HL-60 (cell line): ENCODE data around the gene LIN37.

Experiments used
- DNase-seq, 2 experiments: peaks; one replicate each; pipeline ENCODE4 v3.0.0-alpha.2; 2010 to 2020; ENCODE audit warnings: low read depth in 1 of 2, low spot score in 1 of 2
- H3K27ac ChIP-seq: fragments of 250-450 bp; sonication (Bioruptor Pico); replicated peaks from 2 replicates; pipeline ENCODE4 v1.5.1; 2020; ENCODE audit warnings: mild to moderate bottlenecking, moderate library complexity
- H3K27me3 ChIP-seq: fragments of 250-450 bp; sonication (Bioruptor Pico); 2 replicates; pipeline ENCODE4 v1.5.1; 2021; ENCODE audit warnings: mild to moderate bottlenecking, moderate library complexity; ENCODE audit not compliant: insufficient read depth, poor library complexity, severe bottlenecking
- H3K4me3 ChIP-seq: replicated peaks from 2 replicates; pipeline ENCODE4 v1.5.1; 2011; ENCODE audit warnings: mild to moderate bottlenecking, control low read depth, low read length; ENCODE audit not compliant: insufficient read depth
- CTCF ChIP-seq: IDR thresholded peaks from one replicate; pipeline ENCODE4 v1.5.1; 2011; ENCODE audit warnings: low read length, control low read depth, inconsistent platforms; ENCODE audit not compliant: insufficient read depth
- GABPA ChIP-seq: IDR thresholded peaks from 2 replicates; pipeline ENCODE4 v1.6.1; 2012; ENCODE audit warnings: low read depth
- POLR2AphosphoS5 ChIP-seq: IDR thresholded peaks from 2 replicates; pipeline ENCODE4 v1.6.1; 2012; ENCODE audit warnings: low read depth
- SPI1 ChIP-seq: IDR thresholded peaks from 2 replicates; pipeline ENCODE4 v1.6.1; 2012; ENCODE audit warnings: low read depth, mild to moderate bottlenecking, borderline replicate concordance
- TF ChIP-seq, protein P1 (sequence below): IDR thresholded peaks from 2 replicates; pipeline ENCODE4 v1.6.1; 2012; ENCODE audit warnings: low read depth; ENCODE audit not compliant: insufficient replicate concordance

LIN37 gene

GRCh38 chr19:35786299-35787160, 38.2 kb downstream of the LIN37 start:
- Histone ChIP-seq H3K27me3 (no peaks in the 10 kb centered on the region), H3K4me3 (no peak overlapping the region), H3K27ac (no peak overlapping the region)
- DNase-seq: no peak
- TF ChIP-seq CTCF (no peak), SPI1 (no peak), GABPA (no peak), POLR2AphosphoS5 (no peak)
- TF ChIP-seq, protein P1, sequence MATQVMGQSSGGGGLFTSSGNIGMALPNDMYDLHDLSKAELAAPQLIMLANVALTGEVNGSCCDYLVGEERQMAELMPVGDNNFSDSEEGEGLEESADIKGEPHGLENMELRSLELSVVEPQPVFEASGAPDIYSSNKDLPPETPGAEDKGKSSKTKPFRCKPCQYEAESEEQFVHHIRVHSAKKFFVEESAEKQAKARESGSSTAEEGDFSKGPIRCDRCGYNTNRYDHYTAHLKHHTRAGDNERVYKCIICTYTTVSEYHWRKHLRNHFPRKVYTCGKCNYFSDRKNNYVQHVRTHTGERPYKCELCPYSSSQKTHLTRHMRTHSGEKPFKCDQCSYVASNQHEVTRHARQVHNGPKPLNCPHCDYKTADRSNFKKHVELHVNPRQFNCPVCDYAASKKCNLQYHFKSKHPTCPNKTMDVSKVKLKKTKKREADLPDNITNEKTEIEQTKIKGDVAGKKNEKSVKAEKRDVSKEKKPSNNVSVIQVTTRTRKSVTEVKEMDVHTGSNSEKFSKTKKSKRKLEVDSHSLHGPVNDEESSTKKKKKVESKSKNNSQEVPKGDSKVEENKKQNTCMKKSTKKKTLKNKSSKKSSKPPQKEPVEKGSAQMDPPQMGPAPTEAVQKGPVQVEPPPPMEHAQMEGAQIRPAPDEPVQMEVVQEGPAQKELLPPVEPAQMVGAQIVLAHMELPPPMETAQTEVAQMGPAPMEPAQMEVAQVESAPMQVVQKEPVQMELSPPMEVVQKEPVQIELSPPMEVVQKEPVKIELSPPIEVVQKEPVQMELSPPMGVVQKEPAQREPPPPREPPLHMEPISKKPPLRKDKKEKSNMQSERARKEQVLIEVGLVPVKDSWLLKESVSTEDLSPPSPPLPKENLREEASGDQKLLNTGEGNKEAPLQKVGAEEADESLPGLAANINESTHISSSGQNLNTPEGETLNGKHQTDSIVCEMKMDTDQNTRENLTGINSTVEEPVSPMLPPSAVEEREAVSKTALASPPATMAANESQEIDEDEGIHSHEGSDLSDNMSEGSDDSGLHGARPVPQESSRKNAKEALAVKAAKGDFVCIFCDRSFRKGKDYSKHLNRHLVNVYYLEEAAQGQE: no peak

DNA sequence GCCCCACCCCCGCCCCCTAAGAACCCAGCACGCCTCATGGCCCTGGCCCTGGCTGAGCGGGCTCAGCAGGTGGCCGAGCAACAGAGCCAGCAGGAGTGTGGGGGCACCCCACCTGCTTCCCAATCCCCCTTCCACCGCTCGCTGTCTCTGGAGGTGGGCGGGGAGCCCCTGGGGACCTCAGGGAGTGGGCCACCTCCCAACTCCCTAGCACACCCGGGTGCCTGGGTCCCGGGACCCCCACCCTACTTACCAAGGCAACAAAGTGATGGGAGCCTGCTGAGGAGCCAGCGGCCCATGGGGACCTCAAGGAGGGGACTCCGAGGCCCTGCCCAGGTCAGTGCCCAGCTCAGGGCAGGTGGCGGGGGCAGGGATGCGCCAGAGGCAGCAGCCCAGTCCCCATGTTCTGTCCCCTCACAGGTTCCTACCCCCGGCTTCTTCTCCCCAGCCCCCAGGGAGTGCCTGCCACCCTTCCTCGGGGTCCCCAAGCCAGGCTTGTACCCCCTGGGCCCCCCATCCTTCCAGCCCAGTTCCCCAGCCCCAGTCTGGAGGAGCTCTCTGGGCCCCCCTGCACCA, 38.9 kb downstream of the LIN37 start:
- DNase-seq: no peak
- Histone ChIP-seq H3K27me3 (no peaks in the 10 kb centered on the region), H3K27ac (no peak overlapping the region), H3K4me3 (no peak overlapping the region)
- TF ChIP-seq, protein P1: no peak
- TF ChIP-seq CTCF (no peak), POLR2AphosphoS5 (no peak)

GRCh38 chr19:35788205-35788960, 40.0 kb downstream of the LIN37 start:
- Histone ChIP-seq H3K4me3 (no peak overlapping the region), H3K27me3 (no peaks in the 10 kb centered on the region), H3K27ac (no peak overlapping the region)
- TF ChIP-seq CTCF (no peak), POLR2AphosphoS5 (no peak), GABPA (no peak), SPI1 (no peak)
- TF ChIP-seq, protein P1: no peak
- DNase-seq: no peak
